Upper lobe of right lung (tissue), 1 donor: ENCODE data around the gene TRIM47. TPM values are rescaled to one million over a fixed set of nuclear protein-coding genes. Genes with fewer than 3 reads are reported as not detected.

Experiments
- ATAC-seq: fragments of 200-7000 bp; cut with Tn5 transposase; one replicate; pipeline ENCODE4 v1.9.1; 2020; ENCODE audit warnings: mild to moderate bottlenecking, moderate library complexity
- DNase-seq: peaks from one replicate; pipeline ENCODE4 v3.0.0-alpha.2; 2020
- H3K27ac ChIP-seq: fragments of 200-600 bp; one replicate; pipeline ENCODE4 v1.8.0; 2022
- H3K27me3 ChIP-seq: fragments of 200-600 bp; one replicate; pipeline ENCODE4 v1.8.0; 2022; ENCODE audit warnings: mild to moderate bottlenecking
- H3K36me3 ChIP-seq: fragments of 200-600 bp; one replicate; pipeline ENCODE4 v1.8.0; 2022
- H3K4me1 ChIP-seq: fragments of 200-600 bp; one replicate; pipeline ENCODE4 v1.8.0; 2022
- H3K4me3 ChIP-seq: fragments of 200-600 bp; one replicate; pipeline ENCODE4 v1.8.0; 2022; ENCODE audit warnings: mild to moderate bottlenecking
- H3K9me3 ChIP-seq: fragments of 200-600 bp; one replicate; pipeline ENCODE4 v1.8.0; 2022
- CTCF ChIP-seq: fragments of 200-600 bp; IDR thresholded peaks from one replicate; pipeline ENCODE4 v1.8.0; 2022; ENCODE audit warnings: antibody characterized with exemption
- intact Hi-C: fragments of 100-400 bp; cut with DNase I; formaldehyde crosslinking; loops from one replicate; pipeline ENCODE4 v1.11.0; 2022
- total RNA-seq: library from RNA; stranded (reverse); fragmentation: NEBNext Ultra II Directional; extraction: Animal tissue kit (Norgen Biotek cat#: 25700); gene quantifications from one replicate; pipeline ENCODE4 v1.2.1, GENCODE V29; 2021
- donor health status: DM: no; HTN: yes; CAD: no; lungs with severe emphysema.

The TRIM47 gene
- total RNA-seq, 1 donor from 2014 or later = 31.0 TPM

GRCh38 chr17:75904749-75905521, 26.6 kb upstream of the TRIM47 start, which contains the start of gene MRPL38:
Gene MRPL38 (minus strand): TSS chr17:75904884. CDS start chr17:75904875, 9 bp downstream.
- intact Hi-C loops = loop anchor here (5.0 kb wide), 1 partner anchor 102 kb away; no protein-coding TSS in a partner anchor
- DNase-seq = peak; percentile 98
- Histone ChIP-seq H3K36me3 (peaks cover 30% of the 10 kb centered on the region), H3K4me1 (peaks cover 18% of the 10 kb centered on the region), H3K27me3 (no peaks in the 10 kb centered on the region), H3K4me3 (peak within 1 kb of the TSS; percentile 94), H3K9me3 (no peaks in the 10 kb centered on the region), H3K27ac (peak within 1 kb of the TSS; percentile 94)
- peak; percentile 95 for ATAC-seq
- TF ChIP-seq CTCF = peak; percentile 97

- ATAC-seq (no peak), DNase-seq (no peak)
- intact Hi-C loops = no loop called here
- Histone ChIP-seq H3K9me3 (no peaks in the 10 kb centered on the region), H3K36me3 (peaks cover 52% of the 10 kb centered on the region), H3K4me3 (no peak overlapping the region), H3K27me3 (no peaks in the 10 kb centered on the region), H3K4me1 (peaks cover 18% of the 10 kb centered on the region), H3K27ac (no peak overlapping the region)
- no peak for TF ChIP-seq CTCF
Measured at GRCh38 chr17:75902406-75902805, 24.0 kb upstream of the TRIM47 start.

- no peak for TF ChIP-seq CTCF
- Histone ChIP-seq H3K27me3 (no peaks in the 10 kb centered on the region), H3K4me3 (no peak overlapping the region), H3K36me3 (peaks cover 52% of the 10 kb centered on the region), H3K9me3 (no peaks in the 10 kb centered on the region), H3K27ac (no peak overlapping the region), H3K4me1 (peaks cover 18% of the 10 kb centered on the region)
- intact Hi-C loops = no loop called here
- ATAC-seq = no peak
- no peak for DNase-seq
Measured at GRCh38 chr17:75901727-75902126, 23.3 kb upstream of the TRIM47 start.

- DNase-seq (peak; percentile 61), ATAC-seq (no peak)
- no peak overlapping the region for H3K27ac ChIP-seq
- intact Hi-C loops = no loop called here
- no peaks in the 10 kb centered on the region for H3K9me3 ChIP-seq
- H3K36me3 ChIP-seq = peaks cover 52% of the 10 kb centered on the region
- no peaks in the 10 kb centered on the region for H3K27me3 ChIP-seq
- TF ChIP-seq CTCF = no peak
- no peak overlapping the region for H3K4me3 ChIP-seq
- H3K4me1 ChIP-seq = peaks cover 18% of the 10 kb centered on the region
Measured at GRCh38 chr17:75900691-75901533, 22.5 kb upstream of the TRIM47 start.

- Histone ChIP-seq H3K4me1 (peaks cover 20% of the 10 kb centered on the region), H3K36me3 (peaks cover 52% of the 10 kb centered on the region), H3K27ac (no peak overlapping the region), H3K9me3 (no peaks in the 10 kb centered on the region), H3K4me3 (no peak overlapping the region), H3K27me3 (no peaks in the 10 kb centered on the region)
- intact Hi-C loops = no loop called here
- peak; percentile 64 for DNase-seq
- TF ChIP-seq CTCF = no peak
- ATAC-seq = no peak
Measured at GRCh38 chr17:75899767-75900468, 21.5 kb upstream of the TRIM47 start.
